CD14-positive monocyte (primary cell): ENCODE results near the gene CEBPE. TPM values are rescaled to one million over a fixed set of nuclear protein-coding genes. Genes with fewer than 3 reads are reported as not detected.

ENCODE experiments used
- DNase-seq, 3 donors: peaks; one replicate each; pipeline ENCODE4 v3.0.0-alpha.2; 2011 to 2022
- H2AFZ ChIP-seq: 2 replicates; pipeline ENCODE4 v1.6.0; 2012; ENCODE audit warnings: mild to moderate bottlenecking, low read depth, low read length, inconsistent platforms; ENCODE audit not compliant: insufficient read depth, poor library complexity, severe bottlenecking
- H3K27ac ChIP-seq, 2 donors: 1 replicate in 1 of 2; 2 replicates in 1 of 2; pipeline ENCODE4 v1.5.1; 2012 to 2013; ENCODE audit warnings: low read length in 2 of 2, control low read depth in 1 of 2, inconsistent platforms in 1 of 2, low read depth in 1 of 2, mild to moderate bottlenecking in 1 of 2
- H3K27me3 ChIP-seq, 2 donors: one replicate each; pipeline versions ENCODE4 v1.6.0 to v1.6.1; 2011 to 2013; ENCODE audit warnings: low read length in 2 of 2; ENCODE audit not compliant: control insufficient read depth in 2 of 2, insufficient read depth in 2 of 2
- H3K36me3 ChIP-seq, 2 donors: replicated peaks in 1 of 2; 1 replicate in 1 of 2; 2 replicates in 1 of 2; pipeline versions ENCODE4 v1.5.1 to v1.6.1; 2012 to 2013; ENCODE audit warnings: low read length in 2 of 2, control low read depth in 1 of 2, inconsistent platforms in 1 of 2, mild to moderate bottlenecking in 1 of 2; ENCODE audit not compliant: insufficient read depth in 2 of 2, control insufficient read depth in 1 of 2
- H3K4me1 ChIP-seq, 2 donors: 1 replicate in 1 of 2; 2 replicates in 1 of 2; pipeline versions ENCODE4 v1.5.1 to v1.6.1; 2012 to 2013; ENCODE audit warnings: low read length in 2 of 2, control low read depth in 1 of 2, inconsistent platforms in 1 of 2, mild to moderate bottlenecking in 1 of 2, moderate library complexity in 1 of 2; ENCODE audit not compliant: insufficient read depth in 2 of 2, control insufficient read depth in 1 of 2
- H3K4me2 ChIP-seq: replicated peaks from 2 replicates; pipeline ENCODE3; 2012; ENCODE audit warnings: low read length, moderate library complexity, mild to moderate bottlenecking; ENCODE audit not compliant: poor library complexity, severe bottlenecking; ENCODE audit errors: extremely low read depth
- H3K4me3 ChIP-seq, 3 experiments: fragments of 200-600 bp in 1 of 3; sonication (generic) in 1 of 3; replicated peaks in 1 of 3; 1 replicate in 2 of 3; 2 replicates in 1 of 3; pipeline ENCODE4 v1.5.1; 2011 to 2013; ENCODE audit warnings: low read length in 3 of 3, mild to moderate bottlenecking in 3 of 3, control low read depth in 2 of 3, low read depth in 2 of 3, inconsistent platforms in 1 of 3, moderate library complexity in 1 of 3
- H3K79me2 ChIP-seq: 2 replicates; pipeline ENCODE4 v1.6.0; 2012; ENCODE audit warnings: mild to moderate bottlenecking, control low read depth, inconsistent platforms, low read length, moderate library complexity; ENCODE audit not compliant: insufficient read depth
- H3K9ac ChIP-seq: 2 replicates; pipeline ENCODE4 v1.6.0; 2017; ENCODE audit warnings: low read length, mild to moderate bottlenecking; ENCODE audit not compliant: insufficient read depth, poor library complexity, severe bottlenecking
- H3K9me3 ChIP-seq, 2 donors: replicated peaks in 1 of 2; 1 replicate in 1 of 2; 2 replicates in 1 of 2; pipeline versions ENCODE4 v1.5.1 to v1.6.1; 2012 to 2013; ENCODE audit warnings: low read length in 2 of 2, control low read depth in 1 of 2; ENCODE audit not compliant: control insufficient read depth in 1 of 2, insufficient read depth in 1 of 2
- H4K20me1 ChIP-seq: 2 replicates; pipeline ENCODE4 v1.6.0; 2012; ENCODE audit warnings: mild to moderate bottlenecking, low read length, control low read depth, moderate library complexity; ENCODE audit not compliant: insufficient read depth
- H3K27ac Mint-ChIP-seq, 7 donors: one replicate each; pipeline ENCODE4 v1.8.0; 2020; ENCODE audit warnings: mild to moderate bottlenecking in 7 of 7, mixed read lengths in 7 of 7, moderate library complexity in 6 of 7, inconsistent platforms in 2 of 7
- H3K27me3 Mint-ChIP-seq, 3 donors: one replicate each; pipeline ENCODE4 v1.8.0; 2021 to 2022; ENCODE audit warnings: low read depth in 3 of 3, mild to moderate bottlenecking in 3 of 3, mixed read lengths in 3 of 3, moderate library complexity in 3 of 3, inconsistent platforms in 1 of 3
- H3K36me3 Mint-ChIP-seq, 2 donors: one replicate each; pipeline ENCODE4 v1.8.0; 2020; ENCODE audit warnings: mixed read lengths in 2 of 2, inconsistent platforms in 1 of 2, mild to moderate bottlenecking in 1 of 2
- H3K4me1 Mint-ChIP-seq: one replicate; pipeline ENCODE4 v1.8.0; 2020; ENCODE audit warnings: mild to moderate bottlenecking, mixed read lengths
- H3K4me3 Mint-ChIP-seq, 2 donors: one replicate each; pipeline ENCODE4 v1.8.0; 2020; ENCODE audit warnings: mild to moderate bottlenecking in 2 of 2, mixed read lengths in 2 of 2, moderate library complexity in 1 of 2
- H3K9me3 Mint-ChIP-seq, 7 donors: one replicate each; pipeline ENCODE4 v1.8.0; 2020 to 2022; ENCODE audit warnings: mixed read lengths in 7 of 7, mild to moderate bottlenecking in 6 of 7, moderate library complexity in 6 of 7, inconsistent platforms in 2 of 7
- WGBS: methylation state at CpG from one replicate; pipeline ENCODE4 v1.1.5; 2013; ENCODE audit warnings: missing lambda C conversion rate; ENCODE audit not compliant: insufficient coverage; 5-methylcytosine and 5-hydroxymethylcytosine counted together
- intact Hi-C, 2 donors: fragments of 100-400 bp; cut with micrococcal nuclease; formaldehyde crosslinking; loops; one replicate each; pipeline versions ENCODE4 v1.15.0 to v1.15.1; 2023
- polyA plus RNA-seq, 3 donors: library from polyadenylated mRNA; depleted of rRNA in 1 of 3; unstranded in 2 of 3; stranded (reverse) in 1 of 3; fragments of 300-500 nt in 2 of 3; fragments of >200 nt in 1 of 3; fragmentation: Illumina TruSeq in 2 of 3; gene quantifications; 1 replicate in 2 of 3; 2 replicates in 1 of 3; pipeline ENCODE4 v1.2.3, GENCODE V29; 2012 to 2021
- TF ChIP-seq, protein P1 (sequence below): fragments of 200-600 bp; IDR thresholded peaks from one replicate; pipeline ENCODE4 v1.8.0; 2022; ENCODE audit warnings: antibody characterized with exemption, mild to moderate bottlenecking

CEBPE gene
- polyA plus RNA-seq, 3 donors = 0.73 to 1.5 (median 1.3) TPM

DNA sequence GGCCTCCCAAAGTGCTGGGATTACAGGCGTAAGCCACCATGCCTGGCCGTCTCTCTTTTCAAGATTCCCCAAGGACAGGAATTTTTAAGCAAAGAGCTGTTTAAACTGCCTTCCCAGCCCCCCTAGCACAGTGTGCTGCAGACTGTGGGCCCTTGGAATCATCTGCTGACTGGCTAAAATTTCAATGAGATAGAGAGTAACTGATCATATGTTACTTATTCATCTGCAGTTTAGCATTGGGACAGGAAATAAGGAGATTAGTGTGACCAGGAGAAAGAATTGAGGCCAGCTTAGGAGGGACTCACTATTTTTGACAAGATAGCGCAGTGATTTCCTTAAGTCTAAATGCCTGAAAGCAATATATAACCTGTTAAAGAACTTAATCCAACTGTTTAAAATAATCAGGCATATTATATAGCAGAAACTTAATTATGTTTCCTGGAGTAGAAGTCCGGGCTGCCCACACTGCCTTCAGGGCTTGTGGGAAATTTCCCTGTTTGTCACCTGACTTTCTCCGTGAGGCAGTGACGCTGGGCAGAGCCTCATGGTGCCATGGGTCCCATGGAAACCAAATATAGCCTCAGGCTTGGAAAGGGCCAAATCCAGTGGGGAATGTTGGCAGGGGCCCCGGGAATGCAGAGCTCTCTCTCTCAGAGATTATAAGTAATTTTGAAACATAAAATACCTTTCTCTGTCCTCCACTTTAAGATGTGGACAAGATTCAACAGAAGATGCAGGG lies 22.8 kb upstream of the CEBPE start:
- no peaks in the 10 kb centered on the region for H3K4me1 ChIP-seq
- H3K36me3 Mint-ChIP-seq = no peaks in the 10 kb centered on the region
- 96% methylated on average over 4 of the region's 7 CpGs for WGBS
- H3K27ac Mint-ChIP-seq = no peak overlapping the region
- intact Hi-C loops = no loop called here
- H2AFZ ChIP-seq = no peak overlapping the region
- H3K4me3 ChIP-seq = no peak overlapping the region
- H3K27ac ChIP-seq = no peak overlapping the region
- peaks cover 0 to 3% (median 1%) of the 10 kb centered on the region in 3 donors for H3K27me3 Mint-ChIP-seq
- no peak overlapping the region for H3K4me3 Mint-ChIP-seq
- H3K9ac ChIP-seq = no peak overlapping the region
- no peaks in the 10 kb centered on the region for H3K79me2 ChIP-seq
- no peaks in the 10 kb centered on the region for H3K9me3 Mint-ChIP-seq
- peaks cover 3% of the 10 kb centered on the region for H3K4me1 Mint-ChIP-seq
- no peak overlapping the region for H3K4me2 ChIP-seq
- H3K36me3 ChIP-seq = no peaks in the 10 kb centered on the region
- TF ChIP-seq, protein P1, sequence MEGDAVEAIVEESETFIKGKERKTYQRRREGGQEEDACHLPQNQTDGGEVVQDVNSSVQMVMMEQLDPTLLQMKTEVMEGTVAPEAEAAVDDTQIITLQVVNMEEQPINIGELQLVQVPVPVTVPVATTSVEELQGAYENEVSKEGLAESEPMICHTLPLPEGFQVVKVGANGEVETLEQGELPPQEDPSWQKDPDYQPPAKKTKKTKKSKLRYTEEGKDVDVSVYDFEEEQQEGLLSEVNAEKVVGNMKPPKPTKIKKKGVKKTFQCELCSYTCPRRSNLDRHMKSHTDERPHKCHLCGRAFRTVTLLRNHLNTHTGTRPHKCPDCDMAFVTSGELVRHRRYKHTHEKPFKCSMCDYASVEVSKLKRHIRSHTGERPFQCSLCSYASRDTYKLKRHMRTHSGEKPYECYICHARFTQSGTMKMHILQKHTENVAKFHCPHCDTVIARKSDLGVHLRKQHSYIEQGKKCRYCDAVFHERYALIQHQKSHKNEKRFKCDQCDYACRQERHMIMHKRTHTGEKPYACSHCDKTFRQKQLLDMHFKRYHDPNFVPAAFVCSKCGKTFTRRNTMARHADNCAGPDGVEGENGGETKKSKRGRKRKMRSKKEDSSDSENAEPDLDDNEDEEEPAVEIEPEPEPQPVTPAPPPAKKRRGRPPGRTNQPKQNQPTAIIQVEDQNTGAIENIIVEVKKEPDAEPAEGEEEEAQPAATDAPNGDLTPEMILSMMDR = no peak
- H3K27me3 ChIP-seq = no peaks in the 10 kb centered on the region
- no peaks in the 10 kb centered on the region for H4K20me1 ChIP-seq
- no peak for DNase-seq
- no peaks in the 10 kb centered on the region for H3K9me3 ChIP-seq

DNA sequence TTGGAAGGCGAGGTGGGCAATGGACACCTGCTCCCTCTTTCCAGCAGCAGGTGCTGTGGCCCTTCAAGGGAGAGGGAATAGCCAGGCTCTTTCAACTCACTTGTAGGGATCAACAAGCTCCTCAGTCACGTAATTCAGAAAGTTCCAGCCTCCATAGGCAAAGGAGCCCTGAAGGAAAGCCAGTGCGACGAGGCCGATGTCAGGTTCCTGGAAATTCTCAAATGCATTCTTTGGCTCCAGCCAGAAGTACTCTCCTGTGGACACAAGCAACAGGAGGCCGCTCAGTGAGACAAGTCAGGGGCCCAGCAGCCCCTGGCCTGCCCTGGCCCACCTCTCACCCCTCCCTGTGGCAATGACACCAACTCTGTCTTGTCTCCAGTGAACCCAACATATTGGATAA lies 21.3 kb upstream of the CEBPE start:
- Histone ChIP-seq H3K9ac (no peak overlapping the region), H2AFZ (no peak overlapping the region), H3K4me3 (no peak overlapping the region), H3K79me2 (no peaks in the 10 kb centered on the region), H3K27me3 (no peaks in the 10 kb centered on the region), H3K4me2 (no peak overlapping the region), H3K36me3 (no peaks in the 10 kb centered on the region), H4K20me1 (no peaks in the 10 kb centered on the region), H3K27ac (no peak overlapping the region), H3K4me1 (no peaks in the 10 kb centered on the region), H3K9me3 (no peaks in the 10 kb centered on the region)
- no peak for DNase-seq
- intact Hi-C loops = no loop called here
- H3K9me3 Mint-ChIP-seq = no peaks in the 10 kb centered on the region
- no peak overlapping the region for H3K27ac Mint-ChIP-seq
- no peak overlapping the region for H3K4me3 Mint-ChIP-seq
- 100% methylated on average over 5 of the region's 6 CpGs for WGBS
- TF ChIP-seq, protein P1 = no peak
- peaks cover 0 to 3% (median 1%) of the 10 kb centered on the region in 3 donors for H3K27me3 Mint-ChIP-seq
- H3K4me1 Mint-ChIP-seq = no peaks in the 10 kb centered on the region
- H3K36me3 Mint-ChIP-seq = no peaks in the 10 kb centered on the region
